GM21515 (cell line): Measurements from ENCODE around the gene RAI14.
"Not testable (repeated sequence)": the region's sequence is repeated elsewhere in the genome, so short reads cannot be mapped to it uniquely, and the experiment has no call there.

Experiments used
- ATAC-seq: cut with Tn5 transposase; IDR thresholded peaks from one replicate; pipeline ENCODE4 v1.9.1; 2021; ENCODE audit not compliant: unreplicated experiment

RAI14 gene

DNA sequence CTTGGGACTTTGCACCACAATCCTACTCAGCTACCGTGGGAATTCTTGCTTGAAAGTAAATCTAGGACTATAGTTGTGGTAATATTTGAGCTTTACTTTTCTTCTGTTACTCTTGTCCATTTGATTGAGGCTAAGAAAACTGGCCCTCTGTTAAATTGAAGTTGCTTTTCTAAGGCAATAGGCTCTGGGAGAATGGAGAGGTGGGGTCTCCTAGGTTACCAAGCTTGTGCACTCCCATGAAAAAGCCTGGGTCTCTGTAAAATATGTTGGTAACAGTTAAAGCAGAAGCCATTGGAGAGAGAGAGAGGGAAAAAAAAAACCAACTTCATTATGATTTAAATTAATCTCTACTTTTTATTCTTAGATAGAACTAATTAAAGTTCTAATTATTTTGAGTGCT is 68.6 kb downstream of the RAI14 start:
- no peak for ATAC-seq

DNA sequence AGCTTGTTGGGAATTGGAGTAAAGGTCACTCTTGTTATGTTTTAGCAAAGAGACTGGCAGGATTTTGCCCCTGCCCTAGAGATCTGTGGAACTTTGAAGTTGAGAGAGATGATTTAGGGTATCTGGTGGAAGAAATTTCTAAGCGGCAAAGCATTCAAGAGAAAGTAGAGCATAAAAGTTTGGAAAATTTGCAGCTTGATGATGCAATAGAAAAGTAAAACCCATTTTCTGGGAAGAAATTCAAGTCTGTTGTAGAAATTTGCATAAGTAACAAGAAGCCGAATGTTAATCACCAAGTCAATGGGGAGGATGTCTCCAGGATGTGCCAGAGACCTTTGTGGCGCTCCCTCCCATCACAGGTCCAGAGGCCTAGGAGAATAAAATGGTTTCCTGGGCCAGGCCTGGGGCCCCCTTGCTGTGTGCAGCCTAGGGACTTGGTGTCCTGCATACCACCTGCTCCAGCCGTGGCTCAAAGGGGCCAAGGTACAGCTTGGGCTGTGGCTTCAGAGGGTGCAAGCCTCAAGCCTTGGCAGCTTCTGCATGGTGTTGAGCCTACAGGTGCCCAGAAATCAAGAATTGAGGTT is 71.1 kb downstream of the RAI14 start:
- not testable (repeated sequence) for ATAC-seq

DNA sequence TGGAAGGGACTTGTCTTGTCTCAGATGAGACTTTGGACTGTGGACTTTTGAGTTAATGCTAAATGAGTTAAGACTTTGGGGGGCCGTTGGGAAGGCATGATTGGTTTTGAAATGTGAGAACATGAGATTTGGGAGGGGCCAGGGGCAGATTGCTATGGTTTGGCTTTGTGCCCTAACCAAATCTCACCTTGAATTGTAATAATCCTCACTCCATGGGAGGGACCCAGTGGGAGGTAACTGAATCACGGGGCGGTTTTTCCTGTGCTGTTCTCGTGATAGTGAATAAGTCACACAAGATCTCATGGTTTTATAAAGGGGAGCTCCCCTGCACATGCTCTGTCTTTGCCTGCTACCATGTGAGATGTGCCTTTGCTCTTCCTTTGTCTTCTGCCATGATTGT is 72.1 kb downstream of the RAI14 start:
- no peak for ATAC-seq

- ATAC-seq = no peak
Measured at GRCh38 chr5:34731435-34732232, 75.5 kb downstream of the RAI14 start.

- no peak for ATAC-seq
Measured at GRCh38 chr5:34734326-34734725, 78.2 kb downstream of the RAI14 start.

DNA sequence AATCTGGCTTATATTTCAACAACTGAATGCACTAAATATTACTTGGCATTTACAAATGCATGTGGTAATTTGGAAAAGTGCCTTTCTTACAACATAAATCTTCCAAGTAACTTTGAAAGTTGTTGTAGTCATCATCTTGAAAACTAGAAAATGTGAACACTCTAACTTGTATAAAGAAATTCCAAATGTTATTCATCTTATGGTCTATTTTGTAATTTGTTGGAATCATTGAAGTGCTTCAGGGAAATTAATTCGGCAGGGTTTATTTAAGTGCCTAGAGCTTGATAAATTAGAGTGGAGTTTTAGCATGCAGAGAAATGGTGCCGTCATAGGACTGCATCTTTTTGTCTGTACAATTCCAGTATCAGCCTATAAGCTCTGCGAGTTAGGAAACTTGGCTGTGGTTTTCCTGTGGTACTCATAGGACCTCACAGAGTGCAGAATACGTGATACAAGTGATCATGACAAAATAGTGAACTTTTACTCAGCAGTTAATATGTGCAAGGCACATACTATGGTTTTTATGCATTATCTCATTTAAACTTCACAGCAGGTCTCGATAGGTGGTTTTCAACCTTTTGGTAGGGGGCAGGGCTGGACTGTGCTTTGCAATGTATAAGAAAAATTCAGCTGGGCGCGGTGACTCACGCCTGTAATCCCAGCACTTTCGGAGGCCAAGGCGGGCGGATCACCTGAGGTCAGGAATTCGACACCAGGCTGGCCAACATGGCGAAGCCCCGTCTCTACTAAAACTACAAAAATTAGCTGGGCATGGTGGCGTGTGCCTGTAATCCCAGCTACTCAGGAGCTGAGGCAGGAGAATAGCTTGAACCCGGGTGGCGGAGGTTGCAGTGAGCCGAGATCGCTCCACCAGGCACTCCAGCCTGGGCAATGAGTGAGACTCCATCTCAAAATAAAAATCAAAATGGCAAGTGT is 79.6 kb downstream of the RAI14 start:
- no peak for ATAC-seq

DNA sequence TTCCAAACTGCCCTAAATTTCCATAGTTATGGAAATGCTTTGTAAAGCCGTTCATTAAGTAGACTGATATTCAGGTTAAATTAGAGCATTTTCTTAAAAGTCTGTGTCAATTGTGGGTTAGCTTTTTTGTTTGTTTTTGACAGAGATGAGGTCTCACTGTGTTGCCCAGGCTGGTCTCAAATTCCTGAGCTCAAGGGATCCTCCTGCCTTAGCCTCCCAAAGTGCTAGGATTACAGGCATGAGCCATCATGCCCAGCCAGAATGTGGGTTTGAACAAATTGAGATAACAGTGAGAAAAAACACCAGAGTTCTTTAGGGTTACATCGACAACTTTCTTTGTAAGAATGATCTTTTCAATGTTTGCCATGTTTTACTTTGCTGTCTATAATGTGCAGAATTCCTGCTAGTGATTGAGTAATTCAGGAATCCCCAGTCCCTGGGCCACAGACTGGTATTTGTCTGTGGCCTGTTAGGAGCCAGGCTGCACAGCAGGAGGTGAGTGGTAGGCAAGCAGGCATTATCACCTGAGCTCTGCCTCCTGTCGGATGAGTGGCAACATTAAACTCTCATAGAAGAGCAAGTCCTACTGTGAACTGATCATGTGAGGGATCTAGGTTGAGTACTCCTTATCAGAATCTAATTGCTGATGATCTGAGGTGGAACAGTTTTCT is 80.5 kb downstream of the RAI14 start:
- no peak for ATAC-seq

DNA sequence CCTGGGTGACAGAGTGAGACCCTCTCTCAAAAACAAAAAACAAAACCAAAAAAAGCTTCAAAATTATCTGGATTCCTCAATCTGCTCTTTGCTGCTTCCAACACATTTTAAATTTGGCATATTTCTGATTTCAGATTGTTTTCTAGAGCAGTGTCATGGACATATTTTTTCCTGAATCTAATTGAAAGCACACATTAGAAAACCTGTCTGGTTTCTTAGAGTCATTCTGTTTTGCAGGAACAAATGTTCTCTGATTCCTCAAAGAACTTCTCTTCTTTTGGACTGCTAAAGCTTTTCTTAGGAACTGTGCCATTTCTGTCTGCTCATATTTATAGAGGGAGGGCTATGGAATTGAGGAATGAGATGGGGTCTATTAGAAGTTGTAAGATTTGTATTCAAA is 81.6 kb downstream of the RAI14 start:
- ATAC-seq = no peak

GRCh38 chr5:34738381-34738780 is 82.3 kb downstream of the RAI14 start:
- no peak for ATAC-seq

GRCh38 chr5:34740389-34740806 is 84.3 kb downstream of the RAI14 start:
- ATAC-seq = no peak

DNA sequence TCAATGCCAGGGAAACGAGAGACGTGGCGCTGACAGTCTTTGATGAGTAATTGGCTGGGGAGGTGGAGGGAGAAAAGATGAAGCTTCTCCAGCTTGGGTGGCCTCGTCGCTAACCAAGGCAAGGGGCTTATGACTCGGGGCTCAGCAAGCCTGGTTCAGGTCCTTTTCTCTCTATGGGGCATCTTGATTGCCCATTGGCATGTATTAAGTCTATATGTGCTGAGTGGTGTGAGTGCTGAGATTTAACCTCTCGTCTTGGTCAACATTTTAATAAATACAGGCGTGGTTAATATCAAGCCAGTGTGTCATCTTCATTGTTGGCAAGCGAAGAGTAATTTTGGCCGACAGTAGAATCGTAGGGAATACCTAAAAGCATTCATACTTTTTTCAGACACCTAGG is 85.9 kb downstream of the RAI14 start:
- no peak for ATAC-seq

- no peak for ATAC-seq
Measured at GRCh38 chr5:34743878-34744277, 87.8 kb downstream of the RAI14 start.

DNA sequence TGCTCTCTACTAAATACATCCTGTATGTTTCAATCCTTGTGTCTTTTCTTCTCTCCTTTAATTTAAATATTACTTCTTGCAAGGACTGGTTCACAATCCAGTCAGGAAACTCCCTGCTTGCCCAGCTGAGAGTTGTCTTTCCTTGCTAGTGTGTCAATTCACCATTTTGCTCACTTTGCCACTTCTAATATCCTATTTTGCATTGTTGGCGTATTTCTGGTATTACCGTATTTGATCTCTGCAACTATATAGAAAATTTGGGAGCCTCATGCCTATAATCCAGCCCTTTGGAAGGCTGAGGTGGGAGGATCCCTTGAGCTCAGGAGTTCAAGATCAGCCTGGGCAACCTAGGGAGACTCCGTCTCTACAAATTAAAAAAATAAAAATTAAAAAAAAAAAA is 92.3 kb downstream of the RAI14 start:
- ATAC-seq = no peak

GRCh38 chr5:34749431-34749873 is 93.3 kb downstream of the RAI14 start:
- ATAC-seq = no peak

DNA sequence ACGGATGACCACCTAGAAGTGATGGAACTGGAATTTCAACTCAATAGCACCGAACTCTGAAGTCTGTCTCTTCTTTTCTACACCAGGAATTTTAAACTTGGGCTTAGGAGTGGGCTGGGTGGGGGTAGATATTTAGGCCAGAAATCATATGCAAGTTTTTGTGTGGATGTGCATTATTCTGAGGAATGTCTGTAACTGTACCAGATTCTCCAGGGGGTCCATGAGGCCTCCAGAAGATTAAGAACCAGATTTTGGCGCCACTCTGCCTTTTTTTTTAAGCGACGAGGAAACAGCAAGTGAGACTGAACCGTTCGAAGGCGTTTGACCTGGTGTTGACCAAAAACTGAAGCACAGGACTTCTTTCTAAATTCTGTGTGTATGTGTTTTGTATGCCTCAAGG is 94.1 kb downstream of the RAI14 start:
- ATAC-seq = no peak

GRCh38 chr5:34751807-34752736 is 95.9 kb downstream of the RAI14 start:
- ATAC-seq = no peak

GRCh38 chr5:34753236-34753635 is 97.1 kb downstream of the RAI14 start:
- ATAC-seq = not testable (repeated sequence)

DNA sequence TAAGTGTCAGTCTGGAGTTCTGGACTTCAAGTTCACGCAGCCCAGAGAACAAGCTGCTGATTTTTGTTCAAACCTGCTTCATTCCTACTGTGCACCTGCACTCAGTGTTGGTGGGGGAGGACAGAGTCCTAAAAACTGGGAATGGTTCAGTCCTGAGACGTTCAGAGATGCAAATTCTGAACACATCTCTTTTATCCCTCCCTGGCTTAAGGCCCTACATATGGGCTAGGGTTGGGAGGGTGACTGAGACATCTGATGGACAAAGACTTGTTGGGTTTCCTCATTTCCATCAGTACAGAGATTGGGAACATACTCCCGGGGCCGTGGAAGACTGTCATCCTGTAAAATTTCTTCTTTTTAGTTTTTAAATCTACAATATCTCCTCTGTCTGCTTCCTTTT is 99.8 kb downstream of the RAI14 start:
- ATAC-seq = no peak

DNA sequence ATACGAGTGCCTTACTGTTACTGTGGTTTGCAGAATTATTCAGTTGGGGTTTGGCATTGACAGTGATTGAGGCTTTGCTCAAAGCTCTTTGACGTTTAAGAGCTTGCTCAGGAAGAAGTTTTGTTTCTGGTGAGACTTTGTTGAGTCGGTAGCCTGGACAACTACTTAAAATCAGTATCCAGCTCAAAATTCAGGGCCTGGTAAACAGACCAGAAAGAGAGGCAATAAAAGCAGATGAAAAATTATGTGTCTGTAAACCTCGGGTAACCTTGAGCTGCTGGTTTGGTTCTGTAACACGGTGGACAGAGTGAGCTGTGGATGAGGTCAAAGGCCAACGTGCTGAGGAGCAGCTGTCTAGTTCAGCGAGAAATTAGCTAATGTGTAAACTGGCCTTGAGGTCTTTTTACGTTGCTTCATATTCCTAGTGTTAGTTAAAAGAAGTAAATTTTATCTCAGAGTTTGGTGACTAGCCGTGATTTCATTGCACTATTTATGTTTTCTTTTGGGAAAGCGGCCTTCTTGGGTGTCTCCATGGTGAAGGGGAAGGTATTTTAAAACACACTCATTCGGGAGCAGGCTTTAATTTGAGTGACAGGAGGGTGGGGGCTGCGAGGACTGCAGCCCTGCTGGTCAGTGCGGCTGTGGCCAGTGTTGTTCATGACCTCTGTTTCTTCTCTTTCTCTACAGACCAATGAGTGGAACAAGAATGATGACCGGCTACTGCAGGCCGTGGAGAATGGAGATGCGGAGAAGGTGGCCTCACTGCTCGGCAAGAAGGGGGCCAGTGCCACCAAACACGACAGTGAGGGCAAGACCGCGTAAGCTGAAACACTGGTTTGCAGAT is 100.9 kb downstream of the RAI14 start:
- no peak for ATAC-seq
